WTC11 (cell line): ENCODE measurements around the gene CHST13. TPM values are rescaled to one million over a fixed set of nuclear protein-coding genes. Genes with fewer than 3 reads are reported as not detected.

Experiments used
- ATAC-seq: fragments of 200-7000 bp; cut with Tn5 transposase; 2 replicates; pipeline ENCODE4 v1.10.0; 2021; ENCODE audit warnings: mild to moderate bottlenecking, moderate library complexity
- CTCF ChIA-PET: fragments of 300-600 bp; sonication (Branson Sonifier 250); formaldehyde crosslinking; loops from one replicate; lab custom pipeline; 2021; ENCODE audit warnings: antibody characterized with exemption; lab: Charles Lee
- POLR2A ChIA-PET: fragments of 350-600 bp; sonication (Branson Sonifier 250); formaldehyde crosslinking; loops from one replicate; lab custom pipeline; 2021; ENCODE audit warnings: antibody characterized with exemption; lab: Charles Lee
- DNase-seq: peaks from one replicate; pipeline ENCODE4 v3.0.0; 2021; ENCODE audit warnings: low spot score
- H3K27ac Mint-ChIP-seq: 2 replicates; pipeline ENCODE4 v1.8.0; 2021; ENCODE audit warnings: mixed read lengths
- H3K27me3 Mint-ChIP-seq: 2 replicates; pipeline ENCODE4 v1.8.0; 2021; ENCODE audit warnings: low read depth, mild to moderate bottlenecking, moderate library complexity, mixed read lengths
- H3K36me3 Mint-ChIP-seq: 2 replicates; pipeline ENCODE4 v1.8.0; 2021; ENCODE audit warnings: mixed read lengths
- H3K4me1 Mint-ChIP-seq: 2 replicates; pipeline ENCODE4 v1.8.0; 2022; ENCODE audit warnings: mixed read lengths
- H3K4me3 Mint-ChIP-seq: 2 replicates; pipeline ENCODE4 v1.8.0; 2021; ENCODE audit warnings: mild to moderate bottlenecking, moderate library complexity, mixed read lengths
- H3K9me3 Mint-ChIP-seq: 2 replicates; pipeline ENCODE4 v1.8.0; 2021; ENCODE audit warnings: mixed read lengths
- E2F4 ChIP-seq: sonication (generic); formaldehyde crosslinking; IDR thresholded peaks from 2 replicates; pipeline ENCODE4 v1.8.1; 2022; ENCODE audit warnings: low read depth, mild to moderate bottlenecking, moderate library complexity, missing genetic modification reagents, borderline replicate concordance
- E2F5 ChIP-seq: sonication (generic); formaldehyde crosslinking; IDR thresholded peaks from 2 replicates; pipeline ENCODE4 v1.8.1; 2022; ENCODE audit warnings: mild to moderate bottlenecking, moderate library complexity, missing genetic modification reagents
- ELF4 ChIP-seq: sonication (generic); formaldehyde crosslinking; IDR thresholded peaks from 2 replicates; pipeline ENCODE4 v1.8.1; 2022; ENCODE audit warnings: low read depth, mild to moderate bottlenecking, moderate library complexity, missing genetic modification reagents
- ESRRA ChIP-seq: sonication (generic); formaldehyde crosslinking; IDR thresholded peaks from 2 replicates; pipeline ENCODE4 v1.8.1; 2022; ENCODE audit warnings: mild to moderate bottlenecking, missing genetic modification reagents, borderline replicate concordance
- ETV6 ChIP-seq: sonication (generic); formaldehyde crosslinking; IDR thresholded peaks from 2 replicates; pipeline ENCODE4 v1.8.1; 2022; ENCODE audit warnings: mild to moderate bottlenecking, missing genetic modification reagents
- FOXJ3 ChIP-seq: sonication (generic); formaldehyde crosslinking; IDR thresholded peaks from 2 replicates; pipeline ENCODE4 v1.9.0; 2021; ENCODE audit warnings: missing genetic modification reagents, mild to moderate bottlenecking, borderline replicate concordance
- FOXK1 ChIP-seq: sonication (generic); formaldehyde crosslinking; IDR thresholded peaks from 2 replicates; pipeline ENCODE4 v1.8.0; 2022; ENCODE audit warnings: mild to moderate bottlenecking, moderate library complexity, missing genetic modification reagents
- GABPB1 ChIP-seq: sonication (generic); formaldehyde crosslinking; IDR thresholded peaks from 2 replicates; pipeline ENCODE4 v1.8.1; 2023; ENCODE audit warnings: mild to moderate bottlenecking, missing genetic modification reagents
- HMGXB4 ChIP-seq: sonication (generic); formaldehyde crosslinking; IDR thresholded peaks from 2 replicates; pipeline ENCODE4 v1.8.1; 2023; ENCODE audit warnings: mild to moderate bottlenecking, moderate library complexity, missing genetic modification reagents
- MLX ChIP-seq: sonication (generic); formaldehyde crosslinking; IDR thresholded peaks from 2 replicates; pipeline ENCODE4 v1.8.1; 2023; ENCODE audit warnings: mild to moderate bottlenecking, missing genetic modification reagents, moderate library complexity
- NFYB ChIP-seq: sonication (generic); formaldehyde crosslinking; conservative IDR thresholded peaks from 2 replicates; pipeline ENCODE4 v1.8.0; 2022; ENCODE audit warnings: low read depth, missing genetic modification reagents
- OVOL2 ChIP-seq: fragments of 250-450 bp; sonication (Bioruptor Pico); IDR thresholded peaks from 2 replicates; pipeline ENCODE4 v1.9.0; 2021; ENCODE audit warnings: mild to moderate bottlenecking, borderline replicate concordance
- RELA ChIP-seq: sonication (generic); formaldehyde crosslinking; IDR thresholded peaks from 2 replicates; pipeline ENCODE4 v1.8.1; 2022; ENCODE audit warnings: missing genetic modification reagents, mild to moderate bottlenecking, borderline replicate concordance
- SMAD4 ChIP-seq: sonication (generic); formaldehyde crosslinking; IDR thresholded peaks from 2 replicates; pipeline ENCODE4 v1.8.0; 2022; ENCODE audit warnings: mild to moderate bottlenecking, missing genetic modification reagents
- SP1 ChIP-seq: sonication (generic); formaldehyde crosslinking; conservative IDR thresholded peaks from 2 replicates; pipeline ENCODE4 v1.8.1; 2022; ENCODE audit warnings: missing genetic modification reagents
- TCF7 ChIP-seq: sonication (generic); formaldehyde crosslinking; IDR thresholded peaks from 2 replicates; pipeline ENCODE4 v1.8.0; 2022; ENCODE audit warnings: mild to moderate bottlenecking, low read depth, missing genetic modification reagents, moderate library complexity
- TEAD1 ChIP-seq: sonication (generic); formaldehyde crosslinking; IDR thresholded peaks from 2 replicates; pipeline ENCODE4 v1.8.0; 2022; ENCODE audit warnings: mild to moderate bottlenecking, missing genetic modification reagents
- ZBTB43 ChIP-seq: sonication (generic); formaldehyde crosslinking; IDR thresholded peaks from 2 replicates; pipeline ENCODE4 v1.8.1; 2023; ENCODE audit warnings: mild to moderate bottlenecking, missing genetic modification reagents
- ZNF263 ChIP-seq: sonication (generic); formaldehyde crosslinking; IDR thresholded peaks from 2 replicates; pipeline ENCODE4 v1.8.1; 2022; ENCODE audit warnings: low read depth, mild to moderate bottlenecking, moderate library complexity, missing genetic modification reagents
- total RNA-seq: library from RNA; stranded (reverse); gene quantifications from 3 replicates; pipeline ENCODE4 v1.2.3, GENCODE V29; 2021
- TF ChIP-seq, protein P1 (sequence below): sonication (generic); formaldehyde crosslinking; IDR thresholded peaks from 2 replicates; pipeline ENCODE4 v1.8.0; 2023; ENCODE audit warnings: missing genetic modification reagents

CHST13 gene
- total RNA-seq, 1 experiment from 2014 or later: 4.1 TPM

DNA sequence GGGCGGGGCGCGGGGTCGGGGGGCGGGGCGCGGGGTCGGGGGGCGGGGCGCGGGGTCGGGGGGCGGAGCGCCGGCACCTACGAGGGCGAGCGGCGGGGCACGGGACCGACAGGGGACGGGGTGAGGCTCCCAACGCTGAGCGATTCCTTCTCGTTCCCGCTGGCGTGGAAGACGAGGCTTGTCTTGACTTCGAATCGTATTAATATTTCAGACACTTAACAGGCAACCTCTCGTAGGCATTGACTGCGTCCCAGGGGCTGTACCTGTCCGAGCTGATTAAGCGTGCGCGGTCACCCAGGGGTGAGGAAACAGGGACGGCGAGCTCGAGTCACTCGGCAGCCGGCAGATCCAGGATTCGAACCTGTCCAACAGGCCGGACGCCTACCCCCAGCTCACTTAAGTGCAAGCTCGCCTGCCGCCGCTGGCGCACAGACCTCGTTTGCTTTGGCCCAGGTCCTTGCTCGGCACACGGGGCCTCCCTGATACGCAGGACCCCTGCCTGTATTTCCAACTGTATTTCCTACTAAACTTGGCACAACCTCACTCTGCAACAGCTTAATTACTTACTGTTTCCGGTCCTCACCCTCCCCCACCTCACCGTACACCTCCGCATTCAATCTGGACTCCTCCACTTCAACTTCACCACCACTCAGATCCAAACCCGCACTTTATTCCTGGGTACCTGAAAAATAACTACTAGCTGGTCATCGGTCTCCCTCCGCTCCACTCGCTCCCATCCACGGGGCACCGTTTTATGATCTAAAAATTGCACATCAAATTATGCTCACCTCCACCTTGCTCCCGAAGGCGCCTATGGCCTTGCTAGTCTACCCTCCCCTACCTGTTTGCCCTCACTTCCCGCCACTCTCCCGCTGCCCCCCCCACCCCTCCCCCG, 47.5 kb upstream of the CHST13 start:
- Mint-ChIP-seq H3K36me3 (peaks cover 4% of the 10 kb centered on the region), H3K9me3 (no peaks in the 10 kb centered on the region), H3K27me3 (no peaks in the 10 kb centered on the region), H3K4me3 (peak overlapping the region; percentile 82), H3K27ac (peak overlapping the region; percentile 61), H3K4me1 (peaks cover 39% of the 10 kb centered on the region)
- peak; percentile 43 for ATAC-seq
- CTCF ChIA-PET: interaction anchor here (0.8 to 2.0 kb wide), 10 partner anchors 9 to 898 kb away, joined by 3 to 18 read pairs (median 4); partner anchors contain the start of gene CFAP100
- DNase-seq: peak; percentile 52
- POLR2A ChIA-PET: interaction anchor here (0.9 to 1.7 kb wide), 2 partner anchors 9 to 20 kb away, joined by 4 to 5 read pairs; no protein-coding TSS in a partner anchor
- TF ChIP-seq OVOL2 (CRISPR knock-in tag): no peak
- TF ChIP-seq, protein P1, sequence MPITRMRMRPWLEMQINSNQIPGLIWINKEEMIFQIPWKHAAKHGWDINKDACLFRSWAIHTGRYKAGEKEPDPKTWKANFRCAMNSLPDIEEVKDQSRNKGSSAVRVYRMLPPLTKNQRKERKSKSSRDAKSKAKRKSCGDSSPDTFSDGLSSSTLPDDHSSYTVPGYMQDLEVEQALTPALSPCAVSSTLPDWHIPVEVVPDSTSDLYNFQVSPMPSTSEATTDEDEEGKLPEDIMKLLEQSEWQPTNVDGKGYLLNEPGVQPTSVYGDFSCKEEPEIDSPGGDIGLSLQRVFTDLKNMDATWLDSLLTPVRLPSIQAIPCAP (CRISPR knock-in tag): 0 out of 2 replicates have a peak, but pooled peaks have one; percentile 41
- no peak for TF ChIP-seq E2F4
- 0 out of 2 replicates have a peak, but pooled peaks have one; percentile 31 for TF ChIP-seq HMGXB4 (CRISPR knock-in tag)
- no peak for TF ChIP-seq TEAD1 (CRISPR knock-in tag)
- no peak for TF ChIP-seq E2F5 (CRISPR knock-in tag)
- no peak for TF ChIP-seq NFYB
- TF ChIP-seq SMAD4 (CRISPR knock-in tag): no peak
- TF ChIP-seq GABPB1 (CRISPR knock-in tag): peak; percentile 31; the same call in 1 of the 2 replicates
- TF ChIP-seq FOXJ3: no peak
- no peak for TF ChIP-seq ZNF263
- no peak for TF ChIP-seq TCF7 (CRISPR knock-in tag)
- TF ChIP-seq ESRRA (CRISPR knock-in tag): no peak
- TF ChIP-seq ZBTB43 (CRISPR knock-in tag): no peak
- 0 out of 2 replicates have a peak, but pooled peaks have one; percentile 9 for TF ChIP-seq SP1
- no peak for TF ChIP-seq MLX (CRISPR knock-in tag)
- no peak for TF ChIP-seq FOXK1 (CRISPR knock-in tag)
- TF ChIP-seq RELA: 0 out of 2 replicates have a peak, but pooled peaks have one; percentile 45
- TF ChIP-seq ETV6: 0 out of 2 replicates have a peak, but pooled peaks have one; percentile 26
- TF ChIP-seq ELF4 (CRISPR knock-in tag): no peak
- TF ChIP-seq, all 79 proteins: peak for 6
